HepG2 (cell line): Measurements from ENCODE around the gene ATP1A2. TPM values are rescaled to one million over a fixed set of nuclear protein-coding genes. Genes with fewer than 3 reads are reported as not detected.

Experiments used
- ETV6 ChIP-seq: sonication (generic); formaldehyde crosslinking; conservative IDR thresholded peaks from 2 replicates; pipeline ENCODE4 v1.4.0; 2020; ENCODE audit warnings: missing genetic modification reagents
- HOXA3 ChIP-seq: sonication (generic); formaldehyde crosslinking; IDR thresholded peaks from 2 replicates; pipeline ENCODE4 v1.5.0; 2020; ENCODE audit warnings: missing genetic modification reagents
- KDM2A ChIP-seq: sonication (generic); formaldehyde crosslinking; IDR thresholded peaks from 2 replicates; pipeline ENCODE4 v1.4.0; 2020; ENCODE audit warnings: low read depth, missing genetic modification reagents, borderline replicate concordance
- KDM5A ChIP-seq: fragments of 200-600 bp; sonication (generic); IDR thresholded peaks from 2 replicates; pipeline ENCODE4 v1.7.0; 2018; ENCODE audit warnings: antibody characterized with exemption, mild to moderate bottlenecking, low read length, borderline replicate concordance
- MAF1 ChIP-seq: sonication (generic); formaldehyde crosslinking; IDR thresholded peaks from 2 replicates; pipeline ENCODE4 v1.5.0; 2020; ENCODE audit warnings: missing genetic modification reagents, borderline replicate concordance
- MED1 ChIP-seq: sonication (generic); formaldehyde crosslinking; IDR thresholded peaks from 2 replicates; pipeline ENCODE4 v1.4.0; 2020; ENCODE audit warnings: missing genetic modification reagents
- MTA3 ChIP-seq: sonication (generic); formaldehyde crosslinking; IDR thresholded peaks from 2 replicates; pipeline ENCODE4 v1.4.0; 2020; ENCODE audit warnings: missing genetic modification reagents
- MXI1 ChIP-seq: IDR thresholded peaks from 3 replicates; pipeline ENCODE4 v1.6.1; 2012; ENCODE audit warnings: low read depth, low read length, inconsistent platforms, borderline replicate concordance
- MYC ChIP-seq: sonication (generic); formaldehyde crosslinking; IDR thresholded peaks from 2 replicates; pipeline ENCODE4 v1.9.0; 2021; ENCODE audit warnings: missing genetic modification reagents, borderline replicate concordance
- PHF5A ChIP-seq: IDR thresholded peaks from one replicate; pipeline ENCODE4 v1.6.1; 2018; ENCODE audit warnings: low read depth, missing genetic modification reagents; ENCODE audit not compliant: unreplicated experiment
- SP1 ChIP-seq, 2 experiments: fragments of 450-650 bp in 1 of 2; sonication (generic) in 1 of 2; formaldehyde crosslinking in 1 of 2; IDR thresholded peaks; 2 replicates each; pipeline versions ENCODE4 v1.4.0 to v1.6.1; 2016 to 2020; ENCODE audit warnings: missing genetic modification reagents in 1 of 2
- SRY ChIP-seq: sonication (generic); formaldehyde crosslinking; IDR thresholded peaks from 2 replicates; pipeline ENCODE4 v1.8.0; 2022; ENCODE audit warnings: mild to moderate bottlenecking, missing genetic modification reagents
- TRIM24 ChIP-seq: sonication (generic); formaldehyde crosslinking; IDR thresholded peaks from 2 replicates; pipeline ENCODE4 v1.8.0; 2022; ENCODE audit warnings: mild to moderate bottlenecking, missing genetic modification reagents
- ZFP90 ChIP-seq: sonication (generic); formaldehyde crosslinking; IDR thresholded peaks from 2 replicates; pipeline ENCODE4 v1.8.0; 2022; ENCODE audit warnings: missing genetic modification reagents, mild to moderate bottlenecking, inconsistent platforms, borderline replicate concordance
- ZKSCAN1 ChIP-seq: fragments of 150-350 bp; IDR thresholded peaks from 2 replicates; pipeline ENCODE4 v1.6.1; 2014; ENCODE audit warnings: low read length
- ZNF598 ChIP-seq: sonication (generic); formaldehyde crosslinking; IDR thresholded peaks from 2 replicates; pipeline ENCODE4 v1.5.1; 2020; ENCODE audit warnings: mild to moderate bottlenecking, missing genetic modification reagents, borderline replicate concordance
- ZNF883 ChIP-seq: sonication (generic); formaldehyde crosslinking; IDR thresholded peaks from 2 replicates; pipeline ENCODE4 v1.5.1; 2020; ENCODE audit warnings: mild to moderate bottlenecking, missing genetic modification reagents; ENCODE audit errors: not compliant biosample characterization
- ZSCAN30 ChIP-seq: sonication (generic); formaldehyde crosslinking; IDR thresholded peaks from 2 replicates; pipeline ENCODE4 v1.5.0; 2020; ENCODE audit warnings: mild to moderate bottlenecking, missing genetic modification reagents
- polyA plus RNA-seq, 8 experiments: library from polyadenylated mRNA; depleted of rRNA in 3 of 8; stranded (reverse) in 7 of 8; unstranded in 1 of 8; fragments of >200 nt; fragmentation: Illumina TruSeq in 4 of 8; extraction: Trizol in 4 of 8; gene quantifications; 2 replicates each; pipeline versions ENCODE4 v1.2.1 to v1.2.3, GENCODE V29; 2011 to 2016; ENCODE audit warnings: low read depth in 4 of 8, missing spikeins in 1 of 8, mixed read lengths in 1 of 8; ENCODE audit not compliant: insufficient read depth in 1 of 8
- total RNA-seq, 5 experiments: library from RNA; depleted of rRNA; stranded (reverse); fragments of >200 nt; fragmentation: Illumina TruSeq; extraction: Trizol; gene quantifications; 2 replicates each; pipeline ENCODE4 v1.2.3, GENCODE V29; 2016; ENCODE audit warnings: low read depth in 1 of 5
- TF ChIP-seq, protein P1 (sequence below): sonication (generic); formaldehyde crosslinking; IDR thresholded peaks from 2 replicates; pipeline ENCODE4 v1.4.0; 2020; ENCODE audit warnings: mild to moderate bottlenecking, missing genetic modification reagents, borderline replicate concordance
- TF ChIP-seq, protein P2 (sequence below): sonication (generic); formaldehyde crosslinking; IDR thresholded peaks from 2 replicates; pipeline ENCODE4 v1.4.0; 2020; ENCODE audit warnings: missing genetic modification reagents

The ATP1A2 gene
- total and polyA plus RNA-seq, 2 of the 13 experiments (the other 11 are each of a cell fraction or from before 2014, with no cell fraction given) = 0.16 TPM; not detected in 1

DNA sequence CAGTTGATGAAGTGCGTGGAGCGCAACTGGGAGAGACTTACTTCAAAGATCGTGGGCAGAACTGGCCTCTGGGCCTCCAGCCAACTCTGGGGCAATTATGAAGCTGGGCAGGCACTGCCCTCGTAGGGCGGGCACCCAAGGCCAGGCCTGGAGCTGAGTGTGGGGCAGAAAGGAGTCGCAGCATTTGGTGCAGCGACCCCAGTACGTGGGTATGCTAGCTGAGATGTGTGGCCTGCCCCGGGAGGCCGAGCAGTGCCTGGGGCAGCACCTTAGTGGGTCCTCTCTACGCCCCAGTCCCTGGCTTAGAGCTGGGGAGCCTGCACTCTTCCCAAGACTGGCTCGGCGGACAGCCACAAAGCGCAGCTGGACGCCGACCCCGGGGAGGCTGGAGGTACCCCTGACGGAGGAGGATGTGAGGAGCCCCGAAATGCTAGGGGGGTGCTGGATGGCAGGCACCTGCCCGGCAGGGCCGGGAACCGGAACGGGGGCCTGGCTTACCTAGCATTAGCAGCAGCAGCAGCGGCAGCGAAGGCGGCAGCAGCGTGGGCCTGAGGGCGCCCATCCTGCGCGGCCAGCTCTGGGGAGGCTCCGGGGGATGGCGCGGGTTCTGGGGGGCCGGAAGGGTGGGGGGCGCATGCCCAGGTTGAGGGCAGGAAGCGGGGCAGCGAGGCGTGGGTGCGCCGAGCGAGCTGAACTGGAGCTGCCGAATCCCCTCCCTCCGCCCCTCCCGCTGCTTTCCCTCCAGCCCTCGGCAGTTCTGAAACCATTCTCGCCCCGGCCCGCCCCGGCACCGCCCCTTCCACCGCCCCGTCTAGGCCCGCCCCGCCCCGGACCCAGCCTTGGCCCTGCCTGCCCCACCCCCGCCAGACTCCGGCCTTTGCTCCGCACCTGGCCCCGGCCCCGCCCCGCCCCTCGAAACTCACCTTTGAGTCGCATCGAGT lies 17.4 kb upstream of the ATP1A2 start, which contains the start of gene IGSF8 (continued):
- peak; percentile 64; the same call in 1 of the 2 replicates for TF ChIP-seq SRY (CRISPR knock-in tag)
- TF ChIP-seq ZKSCAN1 = no peak
- TF ChIP-seq, protein P1, sequence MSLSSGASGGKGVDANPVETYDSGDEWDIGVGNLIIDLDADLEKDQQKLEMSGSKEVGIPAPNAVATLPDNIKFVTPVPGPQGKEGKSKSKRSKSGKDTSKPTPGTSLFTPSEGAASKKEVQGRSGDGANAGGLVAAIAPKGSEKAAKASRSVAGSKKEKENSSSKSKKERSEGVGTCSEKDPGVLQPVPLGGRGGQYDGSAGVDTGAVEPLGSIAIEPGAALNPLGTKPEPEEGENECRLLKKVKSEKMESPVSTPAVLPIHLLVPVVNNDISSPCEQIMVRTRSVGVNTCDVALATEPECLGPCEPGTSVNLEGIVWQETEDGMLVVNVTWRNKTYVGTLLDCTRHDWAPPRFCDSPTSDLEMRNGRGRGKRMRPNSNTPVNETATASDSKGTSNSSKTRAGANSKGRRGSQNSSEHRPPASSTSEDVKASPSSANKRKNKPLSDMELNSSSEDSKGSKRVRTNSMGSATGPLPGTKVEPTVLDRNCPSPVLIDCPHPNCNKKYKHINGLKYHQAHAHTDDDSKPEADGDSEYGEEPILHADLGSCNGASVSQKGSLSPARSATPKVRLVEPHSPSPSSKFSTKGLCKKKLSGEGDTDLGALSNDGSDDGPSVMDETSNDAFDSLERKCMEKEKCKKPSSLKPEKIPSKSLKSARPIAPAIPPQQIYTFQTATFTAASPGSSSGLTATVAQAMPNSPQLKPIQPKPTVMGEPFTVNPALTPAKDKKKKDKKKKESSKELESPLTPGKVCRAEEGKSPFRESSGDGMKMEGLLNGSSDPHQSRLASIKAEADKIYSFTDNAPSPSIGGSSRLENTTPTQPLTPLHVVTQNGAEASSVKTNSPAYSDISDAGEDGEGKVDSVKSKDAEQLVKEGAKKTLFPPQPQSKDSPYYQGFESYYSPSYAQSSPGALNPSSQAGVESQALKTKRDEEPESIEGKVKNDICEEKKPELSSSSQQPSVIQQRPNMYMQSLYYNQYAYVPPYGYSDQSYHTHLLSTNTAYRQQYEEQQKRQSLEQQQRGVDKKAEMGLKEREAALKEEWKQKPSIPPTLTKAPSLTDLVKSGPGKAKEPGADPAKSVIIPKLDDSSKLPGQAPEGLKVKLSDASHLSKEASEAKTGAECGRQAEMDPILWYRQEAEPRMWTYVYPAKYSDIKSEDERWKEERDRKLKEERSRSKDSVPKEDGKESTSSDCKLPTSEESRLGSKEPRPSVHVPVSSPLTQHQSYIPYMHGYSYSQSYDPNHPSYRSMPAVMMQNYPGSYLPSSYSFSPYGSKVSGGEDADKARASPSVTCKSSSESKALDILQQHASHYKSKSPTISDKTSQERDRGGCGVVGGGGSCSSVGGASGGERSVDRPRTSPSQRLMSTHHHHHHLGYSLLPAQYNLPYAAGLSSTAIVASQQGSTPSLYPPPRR (CRISPR knock-in tag) = peak; percentile 16; the same call in 1 of the 2 replicates
- 0 out of 2 replicates have a peak, but pooled peaks have one; percentile 54 for TF ChIP-seq ZFP90 (CRISPR knock-in tag)
- TF ChIP-seq ETV6 (CRISPR knock-in tag) = no peak
- peak; percentile 58; the same call in 1 of the 2 replicates for TF ChIP-seq KDM2A
- TF ChIP-seq PHF5A (CRISPR knock-in tag) = no peak
- TF ChIP-seq TRIM24 (CRISPR knock-in tag) = no peak
- TF ChIP-seq MYC = peak; percentile 63
- TF ChIP-seq ZSCAN30 (CRISPR knock-in tag) = no peak
- TF ChIP-seq MED1 (CRISPR knock-in tag) = 0 out of 2 replicates have a peak, but pooled peaks have one; percentile 15
- no peak for TF ChIP-seq MTA3 (CRISPR knock-in tag)
- 0 out of 2 replicates have a peak, but pooled peaks have one; percentile 49 for TF ChIP-seq ZNF598 (CRISPR knock-in tag)
- peak; percentile 58; the same call in 1 of the 3 replicates for TF ChIP-seq MXI1
- 0 out of 2 replicates have a peak, but pooled peaks have one; percentile 21 for TF ChIP-seq HOXA3
- 0 out of 2 replicates have a peak, but pooled peaks have one; percentile 31 for TF ChIP-seq MAF1 (CRISPR knock-in tag)
- peak; percentile 29 for TF ChIP-seq ZNF883 (CRISPR knock-in tag)
- TF ChIP-seq SP1 (IDR thresholded peaks at IDR 0.05) = peak; percentile 98
- peak; percentile 96 for TF ChIP-seq SP1 (CRISPR knock-in tag; IDR thresholded peaks at IDR 0.05)
- TF ChIP-seq KDM5A = peak; percentile 59; the same call in 1 of the 2 replicates
- TF ChIP-seq, protein P2, sequence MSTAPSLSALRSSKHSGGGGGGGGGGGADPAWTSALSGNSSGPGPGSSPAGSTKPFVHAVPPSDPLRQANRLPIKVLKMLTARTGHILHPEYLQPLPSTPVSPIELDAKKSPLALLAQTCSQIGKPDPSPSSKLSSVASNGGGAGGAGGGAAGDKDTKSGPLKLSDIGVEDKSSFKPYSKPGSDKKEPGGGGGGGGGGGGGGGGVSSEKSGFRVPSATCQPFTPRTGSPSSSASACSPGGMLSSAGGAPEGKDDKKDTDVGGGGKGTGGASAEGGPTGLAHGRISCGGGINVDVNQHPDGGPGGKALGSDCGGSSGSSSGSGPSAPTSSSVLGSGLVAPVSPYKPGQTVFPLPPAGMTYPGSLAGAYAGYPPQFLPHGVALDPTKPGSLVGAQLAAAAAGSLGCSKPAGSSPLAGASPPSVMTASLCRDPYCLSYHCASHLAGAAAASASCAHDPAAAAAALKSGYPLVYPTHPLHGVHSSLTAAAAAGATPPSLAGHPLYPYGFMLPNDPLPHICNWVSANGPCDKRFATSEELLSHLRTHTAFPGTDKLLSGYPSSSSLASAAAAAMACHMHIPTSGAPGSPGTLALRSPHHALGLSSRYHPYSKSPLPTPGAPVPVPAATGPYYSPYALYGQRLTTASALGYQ = peak; percentile 32; the same call in 1 of the 2 replicates
